Activated CD4-positive, alpha-beta memory T cell treated with anti-CD3 and anti-CD28 coated beads for 36 hours (primary cell): ENCODE results near the gene CCDC187. TPM values are rescaled to one million over a fixed set of nuclear protein-coding genes. Genes with fewer than 3 reads are reported as not detected.

Experiments used
- CTCF ChIA-PET: fragments of 350-600 bp; sonication (Branson Sonifier 250); formaldehyde crosslinking; loops from one replicate; lab custom pipeline; 2021; ENCODE audit warnings: antibody characterized with exemption, inconsistent platforms; lab: Charles Lee
- POLR2A ChIA-PET: fragments of 350-600 bp; sonication (Branson Sonifier 250); formaldehyde crosslinking; loops from one replicate; lab custom pipeline; 2021; ENCODE audit warnings: antibody characterized with exemption; lab: Charles Lee
- DNase-seq: peaks from one replicate; pipeline ENCODE4 v3.0.0-alpha.2; 2020
- H3K27ac Mint-ChIP-seq: one replicate; pipeline ENCODE4 v1.8.0; 2021; ENCODE audit warnings: mixed read lengths
- H3K27me3 Mint-ChIP-seq: one replicate; pipeline ENCODE4 v1.8.0; 2021; ENCODE audit warnings: mixed read lengths
- H3K36me3 Mint-ChIP-seq: one replicate; pipeline ENCODE4 v1.8.0; 2021; ENCODE audit warnings: mixed read lengths
- H3K4me1 Mint-ChIP-seq: one replicate; pipeline ENCODE4 v1.8.0; 2021; ENCODE audit warnings: low read depth, mixed read lengths
- H3K4me3 Mint-ChIP-seq: one replicate; pipeline ENCODE4 v1.8.0; 2021; ENCODE audit warnings: mild to moderate bottlenecking, mixed read lengths
- H3K9me3 Mint-ChIP-seq: one replicate; pipeline ENCODE4 v1.8.0; 2021; ENCODE audit warnings: mixed read lengths
- intact Hi-C: fragments of 100-400 bp; cut with micrococcal nuclease; formaldehyde crosslinking; loops from one replicate; pipeline ENCODE4 v1.15.1; 2023
- total RNA-seq, 2 experiments: library from RNA; stranded (reverse); gene quantifications; one replicate each; pipeline ENCODE4 v1.2.3, GENCODE V29; 2021

CCDC187 gene
- total RNA-seq, 2 experiments from 2014 or later, result not detected

GRCh38 chr9:136281421-136282271 is 22.2 kb downstream of the CCDC187 start:
- peaks cover 5% of the 10 kb centered on the region for H3K4me1 Mint-ChIP-seq
- CTCF ChIA-PET, result interaction anchor here (1.3 to 3.8 kb wide), 5 partner anchors 14 to 149 kb away, joined by 3 to 19 read pairs (median 4); partner anchors contain the start of gene GPSM1
- intact Hi-C loops, result no loop called here
- H3K9me3 Mint-ChIP-seq, result no peaks in the 10 kb centered on the region
- H3K4me3 Mint-ChIP-seq, result no peak overlapping the region
- no peaks in the 10 kb centered on the region for H3K36me3 Mint-ChIP-seq
- DNase-seq, result no peak
- H3K27ac Mint-ChIP-seq, result no peak overlapping the region
- H3K27me3 Mint-ChIP-seq, result peaks cover 4% of the 10 kb centered on the region
- POLR2A ChIA-PET, result no interaction called here

- no peaks in the 10 kb centered on the region for H3K36me3 Mint-ChIP-seq
- no peaks in the 10 kb centered on the region for H3K9me3 Mint-ChIP-seq
- H3K27me3 Mint-ChIP-seq, result peaks cover 4% of the 10 kb centered on the region
- no peak for DNase-seq
- CTCF ChIA-PET, result interaction anchor here (1.3 to 3.8 kb wide), 2 partner anchors 13 to 110 kb away, joined by 3 to 19 read pairs; no protein-coding TSS in a partner anchor
- no peak overlapping the region for H3K4me3 Mint-ChIP-seq
- intact Hi-C loops, result no loop called here
- H3K4me1 Mint-ChIP-seq, result peaks cover 5% of the 10 kb centered on the region
- H3K27ac Mint-ChIP-seq, result no peak overlapping the region
- POLR2A ChIA-PET, result no interaction called here
Observed at GRCh38 chr9:136280535-136281315, 23.2 kb downstream of the CCDC187 start.

DNA sequence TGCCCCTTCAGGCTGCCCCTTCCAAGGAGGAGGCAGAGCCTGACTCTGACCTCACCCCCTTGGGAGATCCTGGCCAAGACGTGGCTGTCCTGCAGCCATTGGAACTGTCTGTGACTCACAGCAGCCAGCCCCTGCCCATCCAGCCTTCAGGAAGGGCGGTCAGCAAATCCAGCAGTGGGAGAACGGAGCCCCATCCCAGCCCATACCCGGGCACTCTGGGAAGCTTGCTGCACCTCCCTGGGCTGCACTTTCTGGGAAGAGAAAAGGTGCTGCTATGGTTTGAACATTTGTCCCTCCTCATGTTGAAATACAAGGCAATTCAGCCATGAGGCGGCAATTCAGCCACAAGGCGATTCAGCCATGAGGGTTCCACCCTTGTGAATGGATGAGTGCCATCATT is 24.4 kb downstream of the CCDC187 start:
- POLR2A ChIA-PET, result no interaction called here
- DNase-seq, result no peak
- intact Hi-C loops, result no loop called here

DNA sequence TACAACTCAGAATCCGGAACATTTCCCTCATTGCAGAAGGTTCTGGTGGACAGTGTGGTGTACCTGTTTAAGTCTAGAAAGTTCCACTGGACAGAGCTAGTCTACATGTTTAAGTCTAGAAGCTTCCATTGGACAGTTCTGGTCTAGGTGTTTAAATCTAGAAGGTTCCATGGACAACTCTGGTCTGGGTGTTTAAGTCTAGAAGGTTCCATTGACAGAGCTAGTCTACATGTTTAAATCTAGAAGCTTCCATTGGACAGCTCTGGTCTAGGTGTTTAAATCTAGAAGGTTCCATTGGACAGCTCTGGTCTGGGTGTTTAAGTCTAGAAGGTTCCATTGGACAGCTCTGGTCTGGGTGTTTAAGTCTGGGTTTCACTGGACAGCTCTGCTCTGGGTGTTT is 25.0 kb downstream of the CCDC187 start:
- Mint-ChIP-seq H3K27me3 (peaks cover 7% of the 10 kb centered on the region), H3K4me1 (peaks cover 5% of the 10 kb centered on the region), H3K27ac (no peak overlapping the region), H3K4me3 (no peak overlapping the region), H3K9me3 (no peaks in the 10 kb centered on the region), H3K36me3 (no peaks in the 10 kb centered on the region)
- DNase-seq, result no peak
- intact Hi-C loops, result no loop called here
- CTCF ChIA-PET, result interaction anchor here (1.2 to 1.6 kb wide), 2 partner anchors 108 to 137 kb away, joined by 3 read pairs; no protein-coding TSS in a partner anchor
- POLR2A ChIA-PET, result no interaction called here

More for the DNA sequence above, 24.4 kb downstream of the CCDC187 start:
- Mint-ChIP-seq H3K27ac (no peak overlapping the region), H3K4me3 (no peak overlapping the region), H3K4me1 (peaks cover 5% of the 10 kb centered on the region), H3K9me3 (no peaks in the 10 kb centered on the region), H3K36me3 (no peaks in the 10 kb centered on the region), H3K27me3 (peaks cover 7% of the 10 kb centered on the region)
- CTCF ChIA-PET, result interaction anchor here (1.2 kb wide), 1 partner anchor 109 kb away, joined by 3 read pairs; no protein-coding TSS in a partner anchor

DNA sequence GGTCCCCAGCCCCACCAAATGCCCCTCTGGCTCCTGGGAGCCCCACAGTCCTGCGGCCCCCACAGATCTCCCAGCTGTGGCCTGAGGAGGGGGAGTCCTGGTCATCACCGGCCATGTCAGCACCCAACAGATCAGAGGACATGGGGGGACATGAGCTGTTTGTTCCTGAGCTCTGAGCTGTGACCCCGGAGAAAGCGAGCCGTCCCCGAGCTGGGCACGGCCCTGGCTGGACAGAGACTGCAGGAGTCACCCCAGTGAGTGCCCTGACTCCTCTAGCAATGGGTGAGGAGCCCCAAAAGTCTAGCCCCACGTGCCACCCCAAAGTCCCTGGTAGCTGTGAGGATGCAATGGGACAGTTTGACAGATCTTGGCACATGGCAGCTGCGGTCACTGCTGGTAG is 25.7 kb downstream of the CCDC187 start:
- CTCF ChIA-PET, result interaction anchor here (0.7 to 1.6 kb wide), 4 partner anchors 10 to 137 kb away, joined by 3 to 5 read pairs (median 4); no protein-coding TSS in a partner anchor

GRCh38 chr9:136277746-136278145 is 26.1 kb downstream of the CCDC187 start:
- H3K36me3 Mint-ChIP-seq, result no peaks in the 10 kb centered on the region
- no peaks in the 10 kb centered on the region for H3K9me3 Mint-ChIP-seq
- POLR2A ChIA-PET, result no interaction called here
- no peak overlapping the region for H3K27ac Mint-ChIP-seq
- no peaks in the 10 kb centered on the region for H3K4me1 Mint-ChIP-seq
- CTCF ChIA-PET, result interaction anchor here (0.7 to 1.6 kb wide), 3 partner anchors 10 to 136 kb away, joined by 3 to 5 read pairs (median 4); no protein-coding TSS in a partner anchor
- intact Hi-C loops, result no loop called here
- H3K27me3 Mint-ChIP-seq, result peaks cover 3% of the 10 kb centered on the region
- no peak overlapping the region for H3K4me3 Mint-ChIP-seq
- DNase-seq, result no peak

More for the DNA sequence above, 25.7 kb downstream of the CCDC187 start:
- DNase-seq, result no peak
- POLR2A ChIA-PET, result no interaction called here
- Mint-ChIP-seq H3K9me3 (no peaks in the 10 kb centered on the region), H3K4me1 (no peaks in the 10 kb centered on the region), H3K36me3 (no peaks in the 10 kb centered on the region), H3K27me3 (peaks cover 3% of the 10 kb centered on the region), H3K27ac (no peak overlapping the region), H3K4me3 (no peak overlapping the region)
- intact Hi-C loops, result no loop called here

- H3K36me3 Mint-ChIP-seq, result no peaks in the 10 kb centered on the region
- POLR2A ChIA-PET, result no interaction called here
Observed at GRCh38 chr9:136276716-136277115, 27.2 kb downstream of the CCDC187 start.

DNA sequence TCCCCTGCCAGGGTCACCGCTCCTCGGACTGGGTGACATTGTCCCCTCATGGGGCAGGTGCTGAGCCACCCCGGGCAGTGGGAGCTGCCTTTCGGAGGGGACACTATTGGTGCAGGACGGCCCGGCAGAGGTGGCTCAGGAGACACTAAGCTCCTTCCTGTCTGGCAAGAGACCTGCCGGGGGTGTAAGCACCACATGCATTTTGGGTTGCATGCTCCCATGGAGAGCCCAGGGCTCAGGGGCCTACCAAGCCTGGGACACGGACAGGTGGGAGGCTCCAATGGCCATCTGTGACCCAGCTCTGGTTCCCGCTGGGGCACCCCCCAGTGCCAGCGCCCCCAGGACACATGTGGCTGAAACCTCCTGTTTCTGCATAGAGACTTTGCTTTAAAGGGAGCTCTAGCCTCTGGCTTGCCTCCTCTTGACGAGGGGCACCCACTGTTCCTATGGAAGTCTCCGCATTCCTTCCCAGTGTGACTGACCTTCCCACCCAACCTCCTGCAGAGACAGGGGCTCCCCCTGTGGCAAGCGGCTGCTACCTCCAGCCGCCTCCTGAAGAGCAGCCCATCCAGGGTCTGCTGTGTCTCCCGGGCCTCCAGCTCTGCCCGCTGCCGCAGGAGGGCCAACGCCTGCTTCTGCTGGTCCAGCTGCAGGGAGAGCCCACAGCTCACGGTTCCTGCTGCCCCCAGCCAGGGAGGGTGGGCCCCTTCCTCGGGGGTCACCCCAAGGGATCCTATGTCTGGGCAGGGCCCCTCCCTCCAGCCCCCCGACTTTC is 28.1 kb downstream of the CCDC187 start:
- H3K4me3 Mint-ChIP-seq, result no peak overlapping the region
- no peak for DNase-seq
- POLR2A ChIA-PET, result no interaction called here
- H3K4me1 Mint-ChIP-seq, result no peaks in the 10 kb centered on the region
- no peaks in the 10 kb centered on the region for H3K9me3 Mint-ChIP-seq
- CTCF ChIA-PET, result interaction anchor here (1.2 kb wide), 1 partner anchor 8 kb away, joined by 3 read pairs; no protein-coding TSS in a partner anchor
- H3K27ac Mint-ChIP-seq, result no peak overlapping the region
- intact Hi-C loops, result no loop called here
- no peaks in the 10 kb centered on the region for H3K36me3 Mint-ChIP-seq
- H3K27me3 Mint-ChIP-seq, result peaks cover 3% of the 10 kb centered on the region

More at GRCh38 chr9:136276716-136277115, 27.2 kb downstream of the CCDC187 start:
- no peak overlapping the region for H3K4me3 Mint-ChIP-seq
- H3K4me1 Mint-ChIP-seq, result no peaks in the 10 kb centered on the region
- peaks cover 3% of the 10 kb centered on the region for H3K27me3 Mint-ChIP-seq
- CTCF ChIA-PET, result no interaction called here
- H3K27ac Mint-ChIP-seq, result no peak overlapping the region
- intact Hi-C loops, result no loop called here
- no peaks in the 10 kb centered on the region for H3K9me3 Mint-ChIP-seq
- no peak for DNase-seq

DNA sequence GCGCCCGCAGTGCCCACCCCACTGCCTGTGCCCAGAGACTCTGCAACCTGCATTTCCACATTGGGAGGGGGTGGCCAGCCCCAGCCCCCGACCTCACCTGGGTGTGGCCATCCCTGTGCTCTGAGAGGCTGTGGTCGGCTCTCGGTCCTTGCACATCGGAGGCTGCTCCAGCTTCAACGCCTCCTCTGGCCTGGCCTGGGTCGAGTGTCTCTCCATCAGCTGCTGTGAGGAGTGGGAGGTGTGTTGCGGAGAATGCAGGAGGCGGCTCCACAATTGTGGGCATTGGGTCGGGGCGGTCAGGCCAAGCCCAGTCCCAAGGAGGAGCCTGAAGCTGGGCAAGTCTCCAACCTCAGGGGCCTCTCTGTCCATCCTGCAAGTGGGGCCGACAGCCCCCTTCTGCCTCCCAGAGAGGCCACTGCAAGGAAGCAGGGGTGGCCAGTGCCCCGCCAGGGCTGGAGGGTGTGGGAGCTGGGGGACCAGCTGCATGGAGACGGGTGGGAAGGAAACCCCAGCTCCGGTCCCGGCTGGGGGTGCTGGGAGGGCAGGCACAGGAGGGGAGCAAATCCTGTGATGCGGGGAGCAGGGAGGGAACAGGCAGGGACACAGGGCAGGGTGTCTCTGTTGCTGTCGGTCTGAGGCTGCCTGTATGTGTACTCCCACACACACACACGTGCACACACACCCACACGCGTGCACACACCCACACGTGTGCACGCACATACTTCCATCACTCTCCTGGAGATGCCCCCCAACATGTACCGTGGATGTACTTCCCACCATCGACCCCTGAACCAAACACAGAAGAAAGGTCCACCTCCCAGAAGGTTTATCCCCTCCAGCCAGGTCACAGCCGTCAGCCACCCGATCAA is 28.9 kb downstream of the CCDC187 start:
- no peak for DNase-seq
- Mint-ChIP-seq H3K4me3 (no peak overlapping the region), H3K4me1 (no peaks in the 10 kb centered on the region), H3K27ac (no peak overlapping the region), H3K36me3 (no peaks in the 10 kb centered on the region), H3K27me3 (peaks cover 3% of the 10 kb centered on the region), H3K9me3 (no peaks in the 10 kb centered on the region)
- intact Hi-C loops, result no loop called here
- POLR2A ChIA-PET, result no interaction called here
- CTCF ChIA-PET, result interaction anchor here (1.2 kb wide), 1 partner anchor 9 kb away, joined by 3 read pairs; no protein-coding TSS in a partner anchor

DNA sequence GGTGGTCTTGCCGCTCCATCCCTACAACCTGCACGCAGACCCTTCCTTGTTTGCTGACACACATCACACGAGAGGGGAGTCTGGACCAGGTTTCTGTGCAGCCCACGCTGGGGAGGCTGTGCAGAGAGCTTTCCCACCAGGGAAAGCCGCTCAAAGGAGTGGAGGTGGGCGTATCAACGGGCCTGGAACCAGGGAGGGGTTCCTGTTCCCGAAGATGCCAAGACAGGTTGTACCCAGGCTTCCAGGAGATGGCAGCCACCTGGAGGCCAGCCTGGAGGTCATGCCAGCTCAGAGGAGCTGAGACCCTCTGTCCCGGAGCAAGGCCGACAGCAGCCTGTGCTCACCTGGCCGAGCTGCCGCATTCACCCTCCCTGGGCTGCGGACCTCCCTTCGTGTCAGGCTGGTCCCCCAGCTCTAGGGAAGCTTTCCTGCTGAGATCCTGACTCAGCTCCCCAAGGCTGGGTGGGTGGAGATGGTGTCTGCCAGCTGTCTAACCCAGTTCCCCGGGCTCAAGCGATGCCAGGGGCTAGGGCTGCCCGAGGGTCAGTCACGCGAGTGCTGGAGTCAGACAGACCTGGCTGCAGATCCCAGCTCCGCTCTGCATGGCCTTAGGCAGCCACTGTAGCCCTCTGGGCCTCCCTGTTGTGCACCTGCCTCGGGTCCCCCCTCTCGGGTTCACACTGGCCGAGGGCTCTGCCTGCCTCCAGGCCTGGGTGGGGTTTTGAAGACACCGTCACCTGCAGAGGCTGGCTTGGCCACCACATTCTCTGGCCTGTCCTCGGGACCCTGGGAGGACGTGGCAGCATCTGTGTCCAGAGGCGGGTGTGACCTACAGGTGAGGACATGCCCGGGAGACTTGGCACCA is 29.7 kb downstream of the CCDC187 start:
- intact Hi-C loops, result no loop called here
- DNase-seq, result no peak
- no peaks in the 10 kb centered on the region for H3K4me1 Mint-ChIP-seq
- H3K9me3 Mint-ChIP-seq, result no peaks in the 10 kb centered on the region
- no peak overlapping the region for H3K27ac Mint-ChIP-seq
- peaks cover 3% of the 10 kb centered on the region for H3K27me3 Mint-ChIP-seq
- CTCF ChIA-PET, result no interaction called here
- POLR2A ChIA-PET, result no interaction called here
- H3K36me3 Mint-ChIP-seq, result no peaks in the 10 kb centered on the region
- H3K4me3 Mint-ChIP-seq, result no peak overlapping the region
